Measurements from ENCODE around the gene TTC24.

GRCh38 chr1:156623946-156624813, 44.7 kb downstream of the TTC24 start:
- TF ChIP-seq CTCF (IDR thresholded peaks at IDR 0.05) = no peak
- TF ChIP-seq POLR2AphosphoS5 (IDR thresholded peaks at IDR 0.05; ENCODE audit: insufficient read depth in 1 of 2, low read depth in 1 of 2) = no peak
- TF ChIP-seq POLR2A (IDR thresholded peaks at IDR 0.05) = no peak
